ENCODE results near the gene R3HDM4. TPM values are rescaled to one million over a fixed set of nuclear protein-coding genes. Genes with fewer than 3 reads are reported as not detected.

Gene R3HDM4
- total and polyA plus RNA-seq, 10 donors, result 41.0 to 175 (median 89.1) TPM

DNA sequence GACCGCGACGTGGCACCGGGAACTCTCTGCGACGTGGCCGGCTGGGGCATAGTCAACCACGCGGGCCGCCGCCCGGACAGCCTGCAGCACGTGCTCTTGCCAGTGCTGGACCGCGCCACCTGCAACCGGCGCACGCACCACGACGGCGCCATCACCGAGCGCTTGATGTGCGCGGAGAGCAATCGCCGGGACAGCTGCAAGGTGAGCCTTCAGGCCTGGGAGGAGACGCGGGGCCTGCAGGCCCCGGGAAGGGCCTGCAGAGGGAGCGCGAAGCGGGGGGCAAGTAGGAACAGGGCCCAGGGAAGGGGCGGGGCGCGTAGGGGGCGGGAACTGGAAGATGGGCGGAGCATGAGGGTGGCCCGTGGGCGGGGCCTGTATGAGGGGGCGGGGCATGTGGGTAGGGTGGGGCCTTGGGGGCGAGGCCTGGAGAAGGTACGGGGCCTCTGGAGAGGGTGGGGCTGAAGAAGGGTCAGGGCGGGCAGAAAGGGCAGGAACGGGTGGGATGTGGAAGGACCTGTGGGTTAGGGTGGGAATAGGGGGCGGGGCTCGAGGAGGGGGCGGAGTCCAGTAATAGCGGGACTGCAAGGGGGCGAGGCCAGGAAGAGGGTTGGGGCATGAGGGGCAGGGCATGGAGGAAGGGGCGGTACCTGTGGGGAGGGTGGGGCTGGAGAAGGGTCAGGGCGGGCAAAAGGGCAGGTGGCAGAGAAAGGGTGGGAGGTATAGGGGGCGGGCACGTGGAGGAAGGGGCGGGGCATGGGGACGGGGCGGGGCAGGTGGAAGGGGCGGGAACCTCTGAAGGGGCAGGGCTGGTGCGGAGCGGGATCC is 51.1 kb downstream of the R3HDM4 start:
- Histone ChIP-seq H3K4me3 (peak overlapping the region in 2 of 8 donors; percentile 31 to 66), H3K9me3 (no peaks in the 10 kb centered on the region), H3K27me3 (replicated peaks in 1 of 7) (peaks cover 0 to 58% (median 20%) of the 10 kb centered on the region in 7 donors), H3K36me3 (peaks cover 0 to 5% (median 0%) of the 10 kb centered on the region in 6 donors), H3K27ac (peak overlapping the region in 1 of 8 donors; percentile 85), H3K4me1 (peaks cover 11 to 64% (median 46%) of the 10 kb centered on the region in 6 donors)
- intact Hi-C loops (cut with DNase I; ENCODE audit: low total_unique reads), result loop anchor here (2.0 to 10.0 kb wide), 2 partner anchors 59 to 123 kb away; partner anchors contain the start of gene WDR18
- TF ChIP-seq POLR2AphosphoS5 (IDR thresholded peaks at IDR 0.05) (no peak), CTCF (IDR thresholded peaks at IDR 0.05 in 8 of 11, conservative IDR thresholded peaks at IDR 0.05 in 3 of 11) (no peak), POLR2A (IDR thresholded peaks at IDR 0.05) (no peak)
- WGBS, 5 donors, result 15 to 29% (median 18%) methylated on average over 48 to 60 of the region's 60 CpGs
- peak; percentile 88 for DNase-seq

DNA sequence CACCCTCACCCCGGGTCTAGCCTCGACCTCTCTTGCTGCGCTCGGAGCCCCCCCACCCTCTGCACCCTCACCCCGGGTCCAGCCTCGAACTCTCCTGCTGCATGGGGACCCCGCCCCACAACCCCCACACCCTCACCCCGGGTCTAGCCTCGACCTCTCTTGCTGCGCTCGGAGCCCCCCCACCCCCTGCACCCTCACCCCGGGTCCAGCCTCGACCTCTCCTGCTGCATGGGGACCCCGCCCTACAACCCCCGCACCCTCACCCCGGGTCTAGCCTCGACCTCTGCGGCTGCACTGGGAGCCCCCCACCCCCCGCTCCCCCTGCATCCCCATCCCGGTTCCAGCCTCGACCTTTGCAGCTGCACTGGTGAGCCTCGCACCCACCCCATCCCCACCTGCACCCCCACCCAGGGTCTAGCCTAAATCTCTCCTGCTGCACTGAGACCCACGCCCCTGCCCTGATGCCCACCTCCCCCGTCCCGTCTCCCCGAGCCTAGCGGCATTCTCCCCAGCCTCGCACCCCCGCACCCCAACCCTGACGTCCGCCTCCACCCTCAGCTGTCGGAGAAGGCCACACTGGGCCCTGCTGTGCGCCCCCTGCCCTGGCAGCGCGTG is 51.8 kb downstream of the R3HDM4 start:
- Histone ChIP-seq H3K36me3 (peaks cover 0 to 5% (median 0%) of the 10 kb centered on the region in 6 donors), H3K27ac (no peak overlapping the region), H3K4me1 (peaks cover 11 to 67% (median 48%) of the 10 kb centered on the region in 6 donors), H3K27me3 (replicated peaks in 1 of 7) (peaks cover 0 to 58% (median 20%) of the 10 kb centered on the region in 7 donors), H3K4me3 (peak overlapping the region in 2 of 8 donors; percentile 37 to 66), H3K9me3 (no peaks in the 10 kb centered on the region)
- WGBS, 5 donors, result 51 to 71% (median 62%) methylated on average over 23 to 33 of the region's 35 CpGs
- intact Hi-C loops (cut with DNase I; ENCODE audit: low total_unique reads), result loop anchor here (10.0 kb wide), 1 partner anchor 124 kb away; the partner anchor contains the start of gene WDR18
- no peak for TF ChIP-seq POLR2AphosphoS5 (IDR thresholded peaks at IDR 0.05)
- no peak for TF ChIP-seq CTCF (IDR thresholded peaks at IDR 0.05 in 8 of 11, conservative IDR thresholded peaks at IDR 0.05 in 3 of 11)
- peak; percentile 76 for DNase-seq

GRCh38 chr19:858868-859843 is 53.9 kb downstream of the R3HDM4 start, which contains the start of gene CFD:
Gene CFD, plus strand, starts transcription at chr19:859664. Its CDS starts 26 bp downstream, at chr19:859690.
- Histone ChIP-seq H3K4me3 (peak within 1 kb of the TSS in 7 of 8 donors; percentile 27 to 66 (median 42)), H3K27ac (peak within 1 kb of the TSS in 5 of 8 donors; percentile 1 to 73 (median 60)), H3K4me1 (peaks cover 11 to 64% (median 46%) of the 10 kb centered on the region in 6 donors), H3K36me3 (no peaks in the 10 kb centered on the region), H3K9me3 (no peaks in the 10 kb centered on the region), H3K27me3 (replicated peaks in 1 of 7) (peaks cover 0 to 77% (median 20%) of the 10 kb centered on the region in 7 donors)
- TF ChIP-seq POLR2AphosphoS5 (IDR thresholded peaks at IDR 0.05) (peak; percentile 80 to 85 (median 81)), CTCF (IDR thresholded peaks at IDR 0.05 in 8 of 11, conservative IDR thresholded peaks at IDR 0.05 in 3 of 11) (no peak)
- peak; percentile 91 for DNase-seq
- 23 to 32% (median 25%) methylated on average over 9 to 24 of the region's 24 CpGs for WGBS, 5 donors
- intact Hi-C loops (cut with DNase I; ENCODE audit: low total_unique reads), result loop anchor here (10.0 kb wide), 1 partner anchor 84 kb away; no protein-coding TSS in a partner anchor
